Umbilical cord (tissue), 2 donors: ENCODE data around the gene TMEM116. TPM values are rescaled to one million over a fixed set of nuclear protein-coding genes. Genes with fewer than 3 reads are reported as not detected.
"Not testable (repeated sequence)": the region's sequence is repeated elsewhere in the genome, so short reads cannot be mapped to it uniquely, and the experiment has no call there.

Experiments
- DNase-seq: peaks from one replicate; pipeline ENCODE4 v3.0.0-alpha.2; 2015; ENCODE audit warnings: low spot score
- total RNA-seq: library from RNA; depleted of rRNA; stranded (reverse); fragments of >200 nt; gene quantifications from one replicate; pipeline ENCODE4 v1.2.3, GENCODE V29; 2014; ENCODE audit warnings: low replicate concordance; ENCODE audit not compliant: insufficient read depth

The TMEM116 gene
- total RNA-seq, 1 donor from 2014 or later, result 31.8 TPM

GRCh38 chr12:111976291-111976690, 36.7 kb downstream of the TMEM116 start:
- no peak for DNase-seq

- DNase-seq, result no peak
Observed at GRCh38 chr12:111975161-111975931, 37.6 kb downstream of the TMEM116 start.

- no peak for DNase-seq
Observed at GRCh38 chr12:111971800-111972199, 41.2 kb downstream of the TMEM116 start.

- no peak for DNase-seq
Observed at GRCh38 chr12:111964935-111965334, 48.0 kb downstream of the TMEM116 start.

- DNase-seq, result not testable (repeated sequence)
Observed at GRCh38 chr12:111959518-111959917, 53.4 kb downstream of the TMEM116 start.

GRCh38 chr12:111957224-111957623, 55.7 kb downstream of the TMEM116 start:
- DNase-seq, result not testable (repeated sequence)

GRCh38 chr12:111954969-111955368, 58.0 kb downstream of the TMEM116 start:
- DNase-seq, result no peak

- DNase-seq, result no peak
Observed at GRCh38 chr12:111953455-111953854, 59.5 kb downstream of the TMEM116 start.

GRCh38 chr12:111952084-111952787, 60.7 kb downstream of the TMEM116 start:
- DNase-seq, result not testable (repeated sequence)

- DNase-seq, result not testable (repeated sequence)
Observed at GRCh38 chr12:111950961-111951676, 61.8 kb downstream of the TMEM116 start.

- DNase-seq, result no peak
Observed at GRCh38 chr12:111943929-111944328, 69.0 kb downstream of the TMEM116 start.

GRCh38 chr12:111942557-111942956, 70.4 kb downstream of the TMEM116 start:
- no peak for DNase-seq

- DNase-seq, result peak; percentile 31
Observed at GRCh38 chr12:111937429-111937828, 75.5 kb downstream of the TMEM116 start.

- DNase-seq, result no peak
Observed at GRCh38 chr12:111936869-111937268, 76.1 kb downstream of the TMEM116 start.

GRCh38 chr12:111932241-111932640, 80.7 kb downstream of the TMEM116 start:
- DNase-seq, result no peak

GRCh38 chr12:111927346-111927745, 85.6 kb downstream of the TMEM116 start:
- no peak for DNase-seq

GRCh38 chr12:111926631-111927030, 86.3 kb downstream of the TMEM116 start:
- DNase-seq, result no peak

- DNase-seq, result no peak
Observed at GRCh38 chr12:111925171-111925570, 87.8 kb downstream of the TMEM116 start.

GRCh38 chr12:111907740-111908139, 105.2 kb downstream of the TMEM116 start:
- no peak for DNase-seq

GRCh38 chr12:111905502-111905901, 107.5 kb downstream of the TMEM116 start:
- no peak for DNase-seq

GRCh38 chr12:111904446-111904975, 108.5 kb downstream of the TMEM116 start:
- no peak for DNase-seq

- DNase-seq, result no peak
Observed at GRCh38 chr12:111901182-111901581, 111.8 kb downstream of the TMEM116 start.
